SK-N-SH treated with all-trans-retinoic acid at 6 μM for 48 hours (cell line): ENCODE results near the gene SRCAP.

Source experiments
- ATAC-seq: fragments of 200-7000 bp; cut with Tn5 transposase; 3 replicates; pipeline ENCODE4 v1.9.1; 2020; ENCODE audit warnings: mild to moderate bottlenecking, moderate library complexity
- BACH2 ChIP-seq: fragments of 250-450 bp; sonication (Bioruptor Pico); IDR thresholded peaks from 2 replicates; pipeline ENCODE4 v1.9.0; 2021; ENCODE audit warnings: mild to moderate bottlenecking, borderline replicate concordance
- CREB5 ChIP-seq: fragments of 250-450 bp; sonication (Bioruptor Pico); IDR thresholded peaks from 2 replicates; pipeline ENCODE4 v1.5.1; 2020; ENCODE audit warnings: low read depth, mild to moderate bottlenecking, moderate library complexity
- CSRNP3 ChIP-seq: fragments of 250-450 bp; sonication (Bioruptor Pico); IDR thresholded peaks from 2 replicates; pipeline ENCODE4 v1.5.1; 2021; ENCODE audit warnings: mild to moderate bottlenecking, moderate library complexity
- ESRRG ChIP-seq: fragments of 250-450 bp; sonication (Bioruptor Pico); IDR thresholded peaks from 2 replicates; pipeline ENCODE4 v1.6.1; 2021; ENCODE audit warnings: mild to moderate bottlenecking
- GLIS3 ChIP-seq: fragments of 250-450 bp; sonication (Bioruptor Pico); IDR thresholded peaks from 2 replicates; pipeline ENCODE4 v1.5.0; 2020; ENCODE audit warnings: mild to moderate bottlenecking, moderate library complexity
- ISL1 ChIP-seq: fragments of 250-450 bp; sonication (Bioruptor Pico); IDR thresholded peaks from 2 replicates; pipeline ENCODE4 v2.1.2; 2022; ENCODE audit warnings: mild to moderate bottlenecking, moderate library complexity
- OSR1 ChIP-seq: fragments of 250-450 bp; sonication (Bioruptor Pico); IDR thresholded peaks from 2 replicates; pipeline ENCODE4 v1.8.0; 2022; ENCODE audit warnings: moderate library complexity, mild to moderate bottlenecking, inconsistent platforms
- PATZ1 ChIP-seq: fragments of 250-450 bp; sonication (Bioruptor Pico); IDR thresholded peaks from 2 replicates; pipeline ENCODE4 v1.8.0; 2020; ENCODE audit warnings: mild to moderate bottlenecking, moderate library complexity, borderline replicate concordance
- PPARA ChIP-seq: fragments of 250-450 bp; sonication (Bioruptor Pico); IDR thresholded peaks from 2 replicates; pipeline ENCODE4 v1.5.0; 2020; ENCODE audit warnings: mild to moderate bottlenecking, borderline replicate concordance
- RARB ChIP-seq: fragments of 250-450 bp; sonication (Bioruptor Pico); IDR thresholded peaks from 2 replicates; pipeline ENCODE4 v1.8.0; 2021; ENCODE audit warnings: mild to moderate bottlenecking, moderate library complexity
- SNAI2 ChIP-seq: fragments of 250-450 bp; sonication (Bioruptor Pico); IDR thresholded peaks from 2 replicates; pipeline ENCODE4 v1.5.0; 2020; ENCODE audit warnings: mild to moderate bottlenecking, moderate library complexity
- TCF4 ChIP-seq: fragments of 250-450 bp; sonication (Bioruptor Pico); IDR thresholded peaks from 2 replicates; pipeline ENCODE4 v1.8.0; 2021; ENCODE audit warnings: mild to moderate bottlenecking, moderate library complexity, borderline replicate concordance
- TOX ChIP-seq: fragments of 250-450 bp; sonication (Bioruptor Pico); IDR thresholded peaks from 2 replicates; pipeline ENCODE4 v1.8.0; 2021; ENCODE audit warnings: mild to moderate bottlenecking, moderate library complexity, borderline replicate concordance
- TSHZ2 ChIP-seq: fragments of 250-450 bp; sonication (Bioruptor Pico); IDR thresholded peaks from 2 replicates; pipeline ENCODE4 v1.5.0; 2020; ENCODE audit warnings: mild to moderate bottlenecking, moderate library complexity
- ZC3H10 ChIP-seq: fragments of 250-450 bp; sonication (Bioruptor Pico); IDR thresholded peaks from 2 replicates; pipeline ENCODE4 v1.5.1; 2021; ENCODE audit warnings: mild to moderate bottlenecking, moderate library complexity
- ZFP3 ChIP-seq: fragments of 250-450 bp; sonication (Bioruptor Pico); IDR thresholded peaks from 2 replicates; pipeline ENCODE4 v1.5.0; 2020; ENCODE audit warnings: mild to moderate bottlenecking, moderate library complexity
- ZFP30 ChIP-seq: fragments of 450-650 bp; formaldehyde crosslinking; IDR thresholded peaks from 2 replicates; pipeline ENCODE4 v1.5.0; 2022; ENCODE audit warnings: mild to moderate bottlenecking, moderate library complexity
- ZNF565 ChIP-seq: fragments of 450-650 bp; formaldehyde crosslinking; conservative IDR thresholded peaks from 2 replicates; pipeline ENCODE4 v1.5.0; 2020; ENCODE audit warnings: low read depth, mild to moderate bottlenecking, moderate library complexity
- ZNF70 ChIP-seq: fragments of 450-650 bp; formaldehyde crosslinking; IDR thresholded peaks from 2 replicates; pipeline ENCODE4 v1.5.0; 2020; ENCODE audit warnings: mild to moderate bottlenecking, moderate library complexity
- ZNF8 ChIP-seq: fragments of 450-650 bp; formaldehyde crosslinking; IDR thresholded peaks from 2 replicates; pipeline ENCODE4 v1.5.0; 2020; ENCODE audit warnings: mild to moderate bottlenecking, moderate library complexity

SRCAP gene

GRCh38 chr16:30703971-30704370 is 5.0 kb downstream of the SRCAP start:
- ATAC-seq: no peak
- no peak for TF ChIP-seq CSRNP3 (CRISPR knock-in tag)
- TF ChIP-seq TOX (CRISPR knock-in tag): no peak
- TF ChIP-seq PPARA (CRISPR knock-in tag): no peak
- no peak for TF ChIP-seq CREB5 (CRISPR knock-in tag)
- TF ChIP-seq ZNF565 (CRISPR knock-in tag): no peak
- no peak for TF ChIP-seq OSR1 (CRISPR knock-in tag)
- no peak for TF ChIP-seq ISL1
- TF ChIP-seq ZC3H10 (CRISPR knock-in tag): no peak
- TF ChIP-seq PATZ1 (CRISPR knock-in tag): no peak
- TF ChIP-seq ESRRG (CRISPR knock-in tag): no peak
- TF ChIP-seq ZFP3 (CRISPR knock-in tag): no peak
- no peak for TF ChIP-seq ZFP30 (CRISPR knock-in tag)
- TF ChIP-seq BACH2 (CRISPR knock-in tag): no peak
- no peak for TF ChIP-seq RARB (CRISPR knock-in tag)

- no peak for ATAC-seq
- no peak for TF ChIP-seq BACH2 (CRISPR knock-in tag)
- TF ChIP-seq GLIS3 (CRISPR knock-in tag): no peak
- TF ChIP-seq PATZ1 (CRISPR knock-in tag): no peak
- TF ChIP-seq ZFP30 (CRISPR knock-in tag): no peak
- TF ChIP-seq SNAI2: no peak
- no peak for TF ChIP-seq ZNF70 (CRISPR knock-in tag)
- TF ChIP-seq RARB (CRISPR knock-in tag): no peak
- no peak for TF ChIP-seq ISL1
- TF ChIP-seq ZNF8: no peak
- TF ChIP-seq ZNF565 (CRISPR knock-in tag): no peak
- TF ChIP-seq CSRNP3 (CRISPR knock-in tag): no peak
- TF ChIP-seq TCF4 (CRISPR knock-in tag): no peak
Observed at GRCh38 chr16:30706046-30706445, 7.1 kb downstream of the SRCAP start.

- ATAC-seq: no peak
- TF ChIP-seq TSHZ2 (no peak), ISL1 (0 out of 2 replicates have a peak, but pooled peaks have one; percentile 14)
Observed at GRCh38 chr16:30710971-30711370, 12.0 kb downstream of the SRCAP start.
